Activated B cell treated with CpG ODN at 0.5 μM for 24 hours (primary cell): ENCODE data around the gene TTC27. TPM values are rescaled to one million over a fixed set of nuclear protein-coding genes. Genes with fewer than 3 reads are reported as not detected.
"Not testable (repeated sequence)": the region's sequence is repeated elsewhere in the genome, so short reads cannot be mapped to it uniquely, and the experiment has no call there.

ENCODE experiments used
- ATAC-seq: fragments of 200-7000 bp; cut with Tn5 transposase; one replicate; pipeline ENCODE4 v1.10.0; 2021; ENCODE audit warnings: low read depth, mild to moderate bottlenecking, moderate library complexity
- CTCF ChIA-PET: fragments of 350-600 bp; sonication (Branson Sonifier 250); formaldehyde crosslinking; loops from one replicate; lab custom pipeline; 2021; ENCODE audit warnings: antibody characterized with exemption; lab: Charles Lee
- POLR2A ChIA-PET: fragments of 350-600 bp; sonication (Branson Sonifier 250); formaldehyde crosslinking; loops from one replicate; lab custom pipeline; 2021; ENCODE audit warnings: antibody characterized with exemption; lab: Charles Lee
- DNase-seq: peaks from one replicate; pipeline ENCODE4 v3.0.0; 2022
- H3K27ac Mint-ChIP-seq: one replicate; pipeline ENCODE4 v1.8.0; 2020; ENCODE audit warnings: mixed read lengths
- H3K27me3 Mint-ChIP-seq: one replicate; pipeline ENCODE4 v1.8.0; 2021; ENCODE audit warnings: mixed read lengths
- H3K36me3 Mint-ChIP-seq: one replicate; pipeline ENCODE4 v1.8.0; 2021; ENCODE audit warnings: low read depth, mixed read lengths
- H3K4me1 Mint-ChIP-seq: one replicate; pipeline ENCODE4 v1.8.0; 2021; ENCODE audit warnings: mixed read lengths
- H3K4me3 Mint-ChIP-seq: one replicate; pipeline ENCODE4 v1.8.0; 2020; ENCODE audit warnings: mild to moderate bottlenecking, mixed read lengths
- H3K9me3 Mint-ChIP-seq: one replicate; pipeline ENCODE4 v1.8.0; 2020; ENCODE audit warnings: mixed read lengths
- intact Hi-C: fragments of 100-400 bp; cut with micrococcal nuclease; formaldehyde crosslinking; loops from one replicate; pipeline ENCODE4 v1.15.1; 2024
- total RNA-seq: library from RNA; stranded (reverse); gene quantifications from 2 replicates; pipeline ENCODE4 v1.2.3, GENCODE V29; 2022
- TF ChIP-seq, protein P1 (sequence below): fragments of 200-600 bp; IDR thresholded peaks from one replicate; pipeline ENCODE4 v1.8.0; 2022; ENCODE audit warnings: antibody characterized with exemption, mild to moderate bottlenecking

The TTC27 gene
- total RNA-seq, 1 donor from 2014 or later, result 34.8 TPM

DNA sequence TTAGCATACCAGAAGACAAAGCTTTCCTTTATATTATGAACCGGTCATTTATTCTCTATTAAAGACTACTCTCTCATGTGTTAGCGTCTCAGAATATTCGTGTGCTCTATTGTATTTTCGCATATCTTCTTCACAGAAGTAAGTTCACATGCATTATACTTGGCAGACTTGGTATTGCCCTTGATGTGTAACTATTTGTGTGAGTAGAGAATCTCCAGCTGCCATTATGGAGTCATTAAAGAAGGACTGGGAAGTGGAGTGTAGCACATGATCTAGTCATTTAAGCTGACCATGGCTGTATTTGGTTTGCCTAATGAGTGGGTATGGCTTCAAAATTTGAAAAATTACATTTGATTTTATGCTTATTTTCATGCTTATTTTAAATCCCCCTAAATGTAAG, 92.9 kb downstream of the TTC27 start:
- Mint-ChIP-seq H3K4me1 (peaks cover 2% of the 10 kb centered on the region), H3K36me3 (peaks cover 61% of the 10 kb centered on the region), H3K27ac (no peak overlapping the region), H3K4me3 (no peak overlapping the region), H3K27me3 (no peaks in the 10 kb centered on the region), H3K9me3 (no peaks in the 10 kb centered on the region)
- intact Hi-C loops, result no loop called here
- ATAC-seq, result no peak
- no peak for DNase-seq
- CTCF ChIA-PET, result no interaction called here
- TF ChIP-seq, protein P1, sequence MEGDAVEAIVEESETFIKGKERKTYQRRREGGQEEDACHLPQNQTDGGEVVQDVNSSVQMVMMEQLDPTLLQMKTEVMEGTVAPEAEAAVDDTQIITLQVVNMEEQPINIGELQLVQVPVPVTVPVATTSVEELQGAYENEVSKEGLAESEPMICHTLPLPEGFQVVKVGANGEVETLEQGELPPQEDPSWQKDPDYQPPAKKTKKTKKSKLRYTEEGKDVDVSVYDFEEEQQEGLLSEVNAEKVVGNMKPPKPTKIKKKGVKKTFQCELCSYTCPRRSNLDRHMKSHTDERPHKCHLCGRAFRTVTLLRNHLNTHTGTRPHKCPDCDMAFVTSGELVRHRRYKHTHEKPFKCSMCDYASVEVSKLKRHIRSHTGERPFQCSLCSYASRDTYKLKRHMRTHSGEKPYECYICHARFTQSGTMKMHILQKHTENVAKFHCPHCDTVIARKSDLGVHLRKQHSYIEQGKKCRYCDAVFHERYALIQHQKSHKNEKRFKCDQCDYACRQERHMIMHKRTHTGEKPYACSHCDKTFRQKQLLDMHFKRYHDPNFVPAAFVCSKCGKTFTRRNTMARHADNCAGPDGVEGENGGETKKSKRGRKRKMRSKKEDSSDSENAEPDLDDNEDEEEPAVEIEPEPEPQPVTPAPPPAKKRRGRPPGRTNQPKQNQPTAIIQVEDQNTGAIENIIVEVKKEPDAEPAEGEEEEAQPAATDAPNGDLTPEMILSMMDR, result no peak
- POLR2A ChIA-PET, result no interaction called here

DNA sequence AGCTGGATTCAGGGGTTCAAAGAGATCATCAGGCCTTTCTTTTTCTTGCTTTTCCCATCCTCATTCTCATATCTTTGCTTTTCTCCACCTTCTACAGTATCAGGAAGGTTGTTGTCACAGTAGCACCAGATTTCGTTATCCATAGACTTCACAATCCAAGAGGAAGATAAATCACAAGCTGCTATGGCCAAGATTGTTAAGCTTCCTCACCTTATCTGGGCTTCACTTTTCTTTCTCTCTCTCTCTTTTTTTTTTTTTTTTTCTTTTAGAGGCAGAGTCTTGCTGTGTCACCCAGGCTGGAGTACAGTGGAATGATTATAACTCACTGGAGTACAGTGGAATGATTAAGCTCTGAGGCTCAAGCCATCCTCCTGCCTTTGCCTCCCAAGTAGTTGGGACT, 93.5 kb downstream of the TTC27 start:
- Mint-ChIP-seq H3K27me3 (no peaks in the 10 kb centered on the region), H3K9me3 (peaks cover 3% of the 10 kb centered on the region), H3K36me3 (peaks cover 65% of the 10 kb centered on the region), H3K4me1 (peaks cover 2% of the 10 kb centered on the region), H3K27ac (no peak overlapping the region), H3K4me3 (no peak overlapping the region)
- no peak for ATAC-seq
- TF ChIP-seq, protein P1, result no peak
- POLR2A ChIA-PET, result no interaction called here
- intact Hi-C loops, result no loop called here
- CTCF ChIA-PET, result no interaction called here
- no peak for DNase-seq

DNA sequence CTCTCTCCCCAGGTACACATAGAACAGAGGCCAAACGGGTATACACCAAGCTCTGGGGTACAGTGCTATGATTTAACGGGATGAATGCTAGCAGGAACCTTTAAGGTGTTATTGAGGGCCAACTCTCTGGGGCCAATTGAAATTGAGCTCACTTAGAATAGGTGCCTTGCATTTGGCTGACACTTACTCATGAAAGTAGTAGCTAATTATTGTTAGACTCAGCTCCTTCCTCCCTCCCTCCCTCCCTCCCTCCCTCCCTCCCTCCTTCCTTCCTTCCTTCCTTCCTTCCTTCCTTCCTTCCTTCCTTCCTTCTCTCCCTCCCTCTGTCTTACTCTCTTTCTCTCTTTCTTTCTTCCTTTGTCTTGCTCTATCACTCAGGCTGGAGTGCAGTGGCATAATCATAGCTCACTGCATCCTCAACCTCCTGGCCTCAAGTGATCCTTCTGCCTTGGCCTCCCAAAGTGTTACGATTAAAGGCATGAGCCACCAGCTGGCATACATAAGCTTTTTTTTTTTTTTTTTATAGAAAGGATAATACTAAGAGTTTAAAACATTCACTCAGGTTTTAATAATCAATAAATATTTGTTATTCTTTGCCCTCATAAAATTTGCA, 95.7 kb downstream of the TTC27 start:
- Mint-ChIP-seq H3K36me3 (peaks cover 68% of the 10 kb centered on the region), H3K4me3 (no peak overlapping the region)
- POLR2A ChIA-PET, result no interaction called here

DNA sequence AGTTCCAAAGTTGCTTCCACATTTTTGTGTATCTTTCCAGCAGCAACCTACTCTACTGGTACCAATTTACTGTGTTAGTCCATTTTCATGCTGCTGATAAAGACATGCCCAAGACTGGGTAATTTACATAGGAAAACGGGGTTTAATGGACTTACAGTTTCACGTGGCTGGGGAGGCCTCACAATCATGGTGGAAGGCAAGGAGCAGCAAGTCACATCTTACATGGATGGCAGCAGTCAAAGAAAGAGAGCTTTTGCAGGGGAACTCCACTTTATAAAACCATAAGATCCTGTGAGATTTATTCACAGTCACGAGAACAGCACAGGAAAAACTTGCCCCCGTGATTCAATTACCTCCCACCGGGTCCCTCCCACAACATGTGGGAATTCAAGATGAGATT, 98.8 kb downstream of the TTC27 start:
- H3K4me3 Mint-ChIP-seq, H3K9me3 Mint-ChIP-seq, DNase-seq, CTCF ChIA-PET, ATAC-seq, intact Hi-C loops, POLR2A ChIA-PET, H3K27ac Mint-ChIP-seq, H3K4me1 Mint-ChIP-seq, H3K27me3 Mint-ChIP-seq: not testable (repeated sequence)
- H3K36me3 Mint-ChIP-seq, result peaks cover 60% of the 10 kb centered on the region

More for the DNA sequence above, 95.7 kb downstream of the TTC27 start:
- no peaks in the 10 kb centered on the region for H3K27me3 Mint-ChIP-seq
- intact Hi-C loops, result no loop called here
- H3K9me3 Mint-ChIP-seq, result peaks cover 6% of the 10 kb centered on the region
- DNase-seq, result no peak
- H3K4me1 Mint-ChIP-seq, result no peaks in the 10 kb centered on the region
- TF ChIP-seq, protein P1, result no peak
- CTCF ChIA-PET, result no interaction called here
- H3K27ac Mint-ChIP-seq, result no peak overlapping the region
- no peak for ATAC-seq

DNA sequence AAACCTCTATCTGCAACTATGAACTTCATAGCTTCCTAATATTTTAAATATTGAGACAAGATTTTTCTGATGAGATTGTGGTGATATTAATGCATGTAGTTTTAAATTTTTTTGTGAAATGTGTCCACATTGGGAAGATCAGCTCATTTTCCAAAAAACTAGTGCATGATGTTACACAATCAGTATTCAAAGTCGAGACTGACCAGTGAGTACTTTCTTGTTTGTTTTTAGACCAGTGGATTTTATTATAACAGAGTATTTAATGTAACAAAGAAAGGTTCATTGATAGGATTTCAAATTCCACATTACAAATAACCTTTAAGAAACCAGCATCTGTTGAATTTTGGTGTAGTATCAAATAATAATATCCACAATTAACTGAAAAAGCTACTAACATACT, 99.3 kb downstream of the TTC27 start:
- DNase-seq (no peak), ATAC-seq (no peak)
- TF ChIP-seq, protein P1, result no peak
- no peak overlapping the region for H3K4me3 Mint-ChIP-seq
- ChIA-PET CTCF (no interaction called here), POLR2A (no interaction called here)
- intact Hi-C loops, result no loop called here
- H3K27ac Mint-ChIP-seq, result no peak overlapping the region
- peaks cover 6% of the 10 kb centered on the region for H3K9me3 Mint-ChIP-seq
- H3K4me1 Mint-ChIP-seq, result no peaks in the 10 kb centered on the region
- H3K36me3 Mint-ChIP-seq, result peaks cover 58% of the 10 kb centered on the region
- H3K27me3 Mint-ChIP-seq, result no peaks in the 10 kb centered on the region

DNA sequence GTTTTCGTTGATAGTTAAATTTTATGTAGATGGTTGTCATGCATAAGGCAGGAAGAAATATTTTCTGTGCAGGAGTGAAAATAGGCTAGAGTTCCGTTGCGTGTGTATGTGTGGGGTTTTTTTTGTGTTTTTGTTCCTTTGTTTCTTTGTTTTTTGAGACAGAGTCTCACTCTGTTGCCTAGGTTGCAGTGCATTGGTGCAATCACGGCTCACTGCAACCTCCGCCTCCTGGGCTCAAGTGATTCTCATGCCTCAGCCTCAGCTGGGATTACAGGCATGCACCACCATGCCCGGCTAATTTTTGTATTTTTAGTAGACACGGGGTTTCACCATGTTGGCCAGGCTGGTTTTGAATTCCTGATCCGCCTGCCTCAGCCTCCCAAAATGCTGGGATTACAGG, 103.1 kb downstream of the TTC27 start:
- H3K36me3 Mint-ChIP-seq, result peaks cover 43% of the 10 kb centered on the region
- ATAC-seq, POLR2A ChIA-PET, H3K9me3 Mint-ChIP-seq, CTCF ChIA-PET, H3K4me3 Mint-ChIP-seq, DNase-seq, H3K27me3 Mint-ChIP-seq, H3K4me1 Mint-ChIP-seq, intact Hi-C loops, H3K27ac Mint-ChIP-seq: not testable (repeated sequence)
